DND-41 (cell line): ENCODE measurements around the gene ASPSCR1.

Experiments
- ATAC-seq: fragments of 200-7000 bp; cut with Tn5 transposase; 3 replicates; pipeline ENCODE4 v1.9.1; 2021; ENCODE audit warnings: low read depth; ENCODE audit not compliant: insufficient read depth
- DNase-seq: peaks from one replicate; pipeline ENCODE4 v3.0.0-alpha.2; 2020
- H2AFZ ChIP-seq: 2 replicates; pipeline ENCODE4 v1.6.0; 2012; ENCODE audit warnings: low read depth, low read length
- H3K27ac ChIP-seq: 2 replicates; pipeline ENCODE4 v1.5.1; 2012; ENCODE audit warnings: low read length, inconsistent platforms
- H3K27me3 ChIP-seq: fragments of 200-600 bp; sonication (generic); 2 replicates; pipeline ENCODE4 v1.6.0; 2012; ENCODE audit warnings: low read length, mild to moderate bottlenecking, inconsistent platforms; ENCODE audit not compliant: insufficient read depth, poor library complexity
- H3K36me3 ChIP-seq: 2 replicates; pipeline ENCODE4 v1.5.1; 2012; ENCODE audit warnings: low read length, inconsistent platforms; ENCODE audit not compliant: insufficient read depth
- H3K4me1 ChIP-seq: 2 replicates; pipeline ENCODE4 v1.5.1; 2012; ENCODE audit warnings: mild to moderate bottlenecking, low read length; ENCODE audit not compliant: insufficient read depth
- H3K4me2 ChIP-seq: 2 replicates; pipeline ENCODE4 v1.6.0; 2012; ENCODE audit warnings: mild to moderate bottlenecking, moderate library complexity, low read length, inconsistent platforms; ENCODE audit not compliant: insufficient read depth
- H3K4me3 ChIP-seq, 2 experiments: fragments of 200-600 bp in 1 of 2; shearing (Covaris generic) in 1 of 2; 2 replicates each; pipeline ENCODE4 v1.5.1; 2012 to 2016; ENCODE audit warnings: inconsistent platforms in 2 of 2, low read length in 2 of 2, mild to moderate bottlenecking in 2 of 2, low read depth in 1 of 2, moderate library complexity in 1 of 2
- H3K79me2 ChIP-seq: 2 replicates; pipeline ENCODE4 v1.6.0; 2012; ENCODE audit warnings: low read length, inconsistent platforms; ENCODE audit not compliant: insufficient read depth
- H3K9ac ChIP-seq: 2 replicates; pipeline ENCODE4 v1.6.0; 2012; ENCODE audit warnings: low read depth, mild to moderate bottlenecking, inconsistent platforms, low read length, moderate library complexity
- H3K9me3 ChIP-seq: 2 replicates; pipeline ENCODE4 v1.5.1; 2012; ENCODE audit warnings: low read length, moderate library complexity, mild to moderate bottlenecking, inconsistent platforms; ENCODE audit not compliant: insufficient read depth, severe bottlenecking
- H4K20me1 ChIP-seq: 2 replicates; pipeline ENCODE4 v1.6.0; 2012; ENCODE audit warnings: low read length; ENCODE audit not compliant: insufficient read depth
- EZH2 ChIP-seq: IDR thresholded peaks from 3 replicates; pipeline ENCODE4 v1.6.1; 2012; ENCODE audit warnings: borderline replicate concordance, low read depth, mild to moderate bottlenecking, moderate library complexity, low read length, inconsistent platforms; ENCODE audit not compliant: severe bottlenecking
- TF ChIP-seq, protein P1 (sequence below): IDR thresholded peaks from 2 replicates; pipeline ENCODE4 v1.5.1; 2012; ENCODE audit warnings: borderline replicate concordance, low read length, moderate library complexity, mild to moderate bottlenecking; ENCODE audit not compliant: poor library complexity, severe bottlenecking; ENCODE audit errors: extremely low read depth

The ASPSCR1 gene

GRCh38 chr17:81931557-81932332 is 45.7 kb upstream of the ASPSCR1 start:
- Histone ChIP-seq H3K36me3 (no peaks in the 10 kb centered on the region; the same call in 1 of the 2 replicates), H3K9ac (no peak overlapping the region), H3K4me1 (peaks cover 16% of the 10 kb centered on the region), H3K9me3 (no peaks in the 10 kb centered on the region), H3K79me2 (peaks cover 8% of the 10 kb centered on the region), H3K4me3 (no peak overlapping the region), H2AFZ (no peak overlapping the region), H3K27me3 (no peaks in the 10 kb centered on the region), H3K27ac (no peak overlapping the region), H4K20me1 (peaks cover 2% of the 10 kb centered on the region; the same call in 1 of the 2 replicates), H3K4me2 (no peak overlapping the region)
- DNase-seq (no peak), ATAC-seq (no peak)
- TF ChIP-seq EZH2 = no peak
- TF ChIP-seq, protein P1, sequence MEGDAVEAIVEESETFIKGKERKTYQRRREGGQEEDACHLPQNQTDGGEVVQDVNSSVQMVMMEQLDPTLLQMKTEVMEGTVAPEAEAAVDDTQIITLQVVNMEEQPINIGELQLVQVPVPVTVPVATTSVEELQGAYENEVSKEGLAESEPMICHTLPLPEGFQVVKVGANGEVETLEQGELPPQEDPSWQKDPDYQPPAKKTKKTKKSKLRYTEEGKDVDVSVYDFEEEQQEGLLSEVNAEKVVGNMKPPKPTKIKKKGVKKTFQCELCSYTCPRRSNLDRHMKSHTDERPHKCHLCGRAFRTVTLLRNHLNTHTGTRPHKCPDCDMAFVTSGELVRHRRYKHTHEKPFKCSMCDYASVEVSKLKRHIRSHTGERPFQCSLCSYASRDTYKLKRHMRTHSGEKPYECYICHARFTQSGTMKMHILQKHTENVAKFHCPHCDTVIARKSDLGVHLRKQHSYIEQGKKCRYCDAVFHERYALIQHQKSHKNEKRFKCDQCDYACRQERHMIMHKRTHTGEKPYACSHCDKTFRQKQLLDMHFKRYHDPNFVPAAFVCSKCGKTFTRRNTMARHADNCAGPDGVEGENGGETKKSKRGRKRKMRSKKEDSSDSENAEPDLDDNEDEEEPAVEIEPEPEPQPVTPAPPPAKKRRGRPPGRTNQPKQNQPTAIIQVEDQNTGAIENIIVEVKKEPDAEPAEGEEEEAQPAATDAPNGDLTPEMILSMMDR = no peak

DNA sequence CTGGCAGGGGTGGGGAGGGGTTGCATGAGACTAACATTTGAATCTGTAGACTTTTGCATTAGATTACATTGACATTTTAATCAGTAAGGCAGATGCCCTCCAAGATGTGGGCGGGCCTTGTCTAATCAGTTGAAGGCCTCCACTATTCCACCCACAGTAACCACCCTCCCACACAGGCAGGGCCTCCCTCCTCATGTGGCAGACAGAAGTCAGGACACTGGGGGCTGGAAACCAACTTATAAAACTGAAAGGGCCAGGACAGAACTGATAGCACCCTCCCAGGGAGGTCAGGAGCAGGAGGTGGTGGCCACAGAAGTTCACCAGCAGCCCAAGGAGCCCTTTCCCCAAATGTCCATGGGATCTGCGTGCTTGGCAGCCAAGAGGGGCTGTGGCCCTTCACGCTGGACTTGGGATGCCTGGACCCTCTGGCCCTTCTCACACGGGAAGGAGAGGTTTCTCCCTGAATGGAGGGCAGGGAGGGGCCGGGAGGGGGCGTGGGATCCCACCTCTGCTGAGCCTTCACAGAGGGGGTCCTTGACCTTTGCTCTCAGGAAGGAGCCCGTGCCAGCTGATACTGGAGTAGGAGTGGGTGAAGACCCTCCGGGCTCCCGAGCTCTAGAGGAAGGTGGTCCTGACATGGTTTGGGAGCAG is 45.0 kb upstream of the ASPSCR1 start:
- Histone ChIP-seq H3K4me2 (no peak overlapping the region), H3K9me3 (no peaks in the 10 kb centered on the region), H3K9ac (no peak overlapping the region), H2AFZ (no peak overlapping the region), H3K79me2 (peaks cover 3% of the 10 kb centered on the region; the same call in 1 of the 2 replicates), H3K4me1 (peaks cover 15% of the 10 kb centered on the region), H3K27me3 (no peaks in the 10 kb centered on the region), H3K4me3 (no peak overlapping the region), H3K27ac (no peak overlapping the region), H3K36me3 (no peaks in the 10 kb centered on the region), H4K20me1 (no peaks in the 10 kb centered on the region)
- no peak for ATAC-seq
- DNase-seq = no peak
- no peak for TF ChIP-seq EZH2
- TF ChIP-seq, protein P1 = no peak

- Histone ChIP-seq H3K36me3 (no peaks in the 10 kb centered on the region), H3K9me3 (no peaks in the 10 kb centered on the region), H3K4me2 (no peak overlapping the region), H3K27ac (no peak overlapping the region), H3K4me3 (no peak overlapping the region), H2AFZ (no peak overlapping the region), H3K79me2 (0 out of 2 replicates have a peak, but pooled peaks cover under 1% of the 10 kb centered on the region), H3K27me3 (no peaks in the 10 kb centered on the region), H3K4me1 (peaks cover 10% of the 10 kb centered on the region), H4K20me1 (no peaks in the 10 kb centered on the region), H3K9ac (no peak overlapping the region)
- ATAC-seq (no peak), DNase-seq (no peak)
- no peak for TF ChIP-seq EZH2
- TF ChIP-seq, protein P1 = no peak
Observed at GRCh38 chr17:81933178-81933699, 44.2 kb upstream of the ASPSCR1 start.
